Sigmoid colon (tissue), 4 donors: ENCODE measurements around the gene HELT.

Experiments
- EP300 ChIP-seq, 4 donors: sonication (generic); formaldehyde crosslinking; IDR thresholded peaks; one replicate each; pipeline ENCODE4 v1.6.1; 2017; ENCODE audit warnings: antibody characterized with exemption in 4 of 4
- TF ChIP-seq, protein P1 (sequence below), 4 experiments: fragments of 450-650 bp in 3 of 4; fragments of 200-600 bp in 1 of 4; IDR thresholded peaks; one replicate each; pipeline ENCODE4 v1.5.1; 2016 to 2019; ENCODE audit warnings: antibody characterized with exemption in 4 of 4, mild to moderate bottlenecking in 3 of 4, moderate library complexity in 2 of 4

DNA sequence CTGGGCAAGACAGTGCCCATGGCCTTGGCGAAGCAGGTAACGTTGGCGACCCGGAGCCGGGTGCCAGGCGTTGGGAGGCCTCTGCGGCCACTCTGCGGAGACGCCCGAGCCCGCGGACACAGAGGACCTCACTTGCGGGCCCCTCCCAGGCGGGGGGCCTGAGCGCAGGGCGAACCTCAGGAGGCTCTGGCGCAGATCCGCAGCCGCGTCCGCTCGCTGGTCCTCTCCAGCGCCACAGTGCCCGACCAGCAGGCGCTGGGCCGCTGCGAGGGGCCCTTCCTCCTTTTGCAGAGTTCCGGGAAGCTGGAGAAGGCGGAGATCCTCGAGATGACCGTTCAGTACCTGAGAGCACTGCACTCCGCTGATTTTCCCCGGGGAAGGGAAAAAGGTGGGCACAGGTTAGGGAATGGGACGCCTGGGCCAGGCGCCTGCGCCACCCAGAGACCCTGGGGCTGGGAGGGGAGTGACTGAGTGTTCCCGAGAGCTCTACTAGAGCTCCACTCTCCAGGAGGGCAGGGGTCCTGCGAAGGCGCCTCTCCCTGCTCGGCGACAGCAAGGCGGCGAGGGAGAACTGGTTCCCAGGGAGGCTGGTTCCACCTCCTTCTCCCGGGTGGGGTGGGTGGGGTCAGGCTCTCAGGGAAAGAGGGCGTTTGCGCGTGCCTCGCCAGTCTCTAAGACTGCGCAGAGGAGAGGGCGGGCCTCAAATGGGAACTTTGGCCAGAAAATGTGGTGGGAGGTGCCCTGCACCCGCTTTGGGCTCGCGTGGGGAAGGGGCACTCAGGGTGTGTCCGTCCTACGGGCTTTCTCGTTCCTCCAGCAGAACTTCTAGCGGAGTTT is 1.4 kb downstream of the HELT start:
- TF ChIP-seq, protein P1, sequence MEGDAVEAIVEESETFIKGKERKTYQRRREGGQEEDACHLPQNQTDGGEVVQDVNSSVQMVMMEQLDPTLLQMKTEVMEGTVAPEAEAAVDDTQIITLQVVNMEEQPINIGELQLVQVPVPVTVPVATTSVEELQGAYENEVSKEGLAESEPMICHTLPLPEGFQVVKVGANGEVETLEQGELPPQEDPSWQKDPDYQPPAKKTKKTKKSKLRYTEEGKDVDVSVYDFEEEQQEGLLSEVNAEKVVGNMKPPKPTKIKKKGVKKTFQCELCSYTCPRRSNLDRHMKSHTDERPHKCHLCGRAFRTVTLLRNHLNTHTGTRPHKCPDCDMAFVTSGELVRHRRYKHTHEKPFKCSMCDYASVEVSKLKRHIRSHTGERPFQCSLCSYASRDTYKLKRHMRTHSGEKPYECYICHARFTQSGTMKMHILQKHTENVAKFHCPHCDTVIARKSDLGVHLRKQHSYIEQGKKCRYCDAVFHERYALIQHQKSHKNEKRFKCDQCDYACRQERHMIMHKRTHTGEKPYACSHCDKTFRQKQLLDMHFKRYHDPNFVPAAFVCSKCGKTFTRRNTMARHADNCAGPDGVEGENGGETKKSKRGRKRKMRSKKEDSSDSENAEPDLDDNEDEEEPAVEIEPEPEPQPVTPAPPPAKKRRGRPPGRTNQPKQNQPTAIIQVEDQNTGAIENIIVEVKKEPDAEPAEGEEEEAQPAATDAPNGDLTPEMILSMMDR (IDR thresholded peaks at IDR 0.05) = no peak
- TF ChIP-seq EP300 (IDR thresholded peaks at IDR 0.05) = no peak
